Stimulated activated memory B cell treated with anti-CD40 and anti-IgM and Interleukin-4, amounts not matched to agents 10 μg/mL and 1 μg/mL and 100 μg/mL, for 72 hours (primary cell): ENCODE measurements around the gene NAIP.
A peak's percentile ranks its signal among the peaks of the same experiment; 100 is the strongest.
"Not testable (repeated sequence)": the region's sequence is repeated elsewhere in the genome, so short reads cannot be mapped to it uniquely, and the experiment has no call there.

Experiments used
- ATAC-seq: fragments of 150-1000 bp; cut with Tn5 transposase; 2 replicates; pipeline ENCODE4 v1.10.0; 2021
- H3K27ac Mint-ChIP-seq: one replicate; pipeline ENCODE4 v1.8.0; 2022; ENCODE audit warnings: mild to moderate bottlenecking, mixed read lengths
- H3K27me3 Mint-ChIP-seq: one replicate; pipeline ENCODE4 v1.8.0; 2022; ENCODE audit warnings: mixed read lengths
- H3K36me3 Mint-ChIP-seq: one replicate; pipeline ENCODE4 v1.8.0; 2022; ENCODE audit warnings: mixed read lengths
- H3K4me1 Mint-ChIP-seq: one replicate; pipeline ENCODE4 v1.8.0; 2022; ENCODE audit warnings: mixed read lengths
- H3K4me3 Mint-ChIP-seq: one replicate; pipeline ENCODE4 v1.8.0; 2022; ENCODE audit warnings: mild to moderate bottlenecking, moderate library complexity, mixed read lengths
- H3K9me3 Mint-ChIP-seq: one replicate; pipeline ENCODE4 v1.8.0; 2022; ENCODE audit warnings: mixed read lengths

Gene NAIP, protein sequence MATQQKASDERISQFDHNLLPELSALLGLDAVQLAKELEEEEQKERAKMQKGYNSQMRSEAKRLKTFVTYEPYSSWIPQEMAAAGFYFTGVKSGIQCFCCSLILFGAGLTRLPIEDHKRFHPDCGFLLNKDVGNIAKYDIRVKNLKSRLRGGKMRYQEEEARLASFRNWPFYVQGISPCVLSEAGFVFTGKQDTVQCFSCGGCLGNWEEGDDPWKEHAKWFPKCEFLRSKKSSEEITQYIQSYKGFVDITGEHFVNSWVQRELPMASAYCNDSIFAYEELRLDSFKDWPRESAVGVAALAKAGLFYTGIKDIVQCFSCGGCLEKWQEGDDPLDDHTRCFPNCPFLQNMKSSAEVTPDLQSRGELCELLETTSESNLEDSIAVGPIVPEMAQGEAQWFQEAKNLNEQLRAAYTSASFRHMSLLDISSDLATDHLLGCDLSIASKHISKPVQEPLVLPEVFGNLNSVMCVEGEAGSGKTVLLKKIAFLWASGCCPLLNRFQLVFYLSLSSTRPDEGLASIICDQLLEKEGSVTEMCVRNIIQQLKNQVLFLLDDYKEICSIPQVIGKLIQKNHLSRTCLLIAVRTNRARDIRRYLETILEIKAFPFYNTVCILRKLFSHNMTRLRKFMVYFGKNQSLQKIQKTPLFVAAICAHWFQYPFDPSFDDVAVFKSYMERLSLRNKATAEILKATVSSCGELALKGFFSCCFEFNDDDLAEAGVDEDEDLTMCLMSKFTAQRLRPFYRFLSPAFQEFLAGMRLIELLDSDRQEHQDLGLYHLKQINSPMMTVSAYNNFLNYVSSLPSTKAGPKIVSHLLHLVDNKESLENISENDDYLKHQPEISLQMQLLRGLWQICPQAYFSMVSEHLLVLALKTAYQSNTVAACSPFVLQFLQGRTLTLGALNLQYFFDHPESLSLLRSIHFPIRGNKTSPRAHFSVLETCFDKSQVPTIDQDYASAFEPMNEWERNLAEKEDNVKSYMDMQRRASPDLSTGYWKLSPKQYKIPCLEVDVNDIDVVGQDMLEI (N-terminal part only)

DNA sequence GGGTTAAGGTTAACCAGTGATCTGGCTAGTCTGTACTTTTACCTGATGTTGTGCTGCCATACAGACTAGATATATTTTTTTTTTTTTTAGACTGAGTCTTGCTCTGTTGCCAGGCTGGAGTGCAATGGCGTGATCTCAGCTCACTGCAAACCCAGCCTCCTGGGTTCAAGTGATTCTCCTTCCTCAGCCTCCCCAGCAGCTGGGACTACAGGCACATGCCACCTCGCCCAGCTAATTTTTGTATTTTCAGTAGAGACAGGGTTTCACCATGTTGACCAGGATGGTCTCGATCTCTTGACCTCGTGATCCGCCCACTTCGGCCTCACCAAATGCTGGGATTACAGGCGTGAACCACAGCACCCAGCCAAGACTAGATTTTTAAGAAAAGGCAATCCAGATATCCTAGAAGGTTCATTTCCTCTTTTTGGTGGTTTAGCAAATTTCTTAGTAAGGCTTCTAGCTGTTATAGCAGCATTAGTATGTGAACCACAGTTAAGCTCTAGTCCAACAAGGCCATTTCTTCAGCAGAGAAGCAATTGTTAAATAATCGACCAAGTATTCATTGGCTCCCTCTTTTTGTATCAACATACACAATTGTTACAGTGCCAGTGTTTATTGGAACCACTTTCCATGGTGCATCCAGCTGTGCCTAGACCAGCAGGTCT lies at the start of gene NAIP:
Gene NAIP, minus strand, starts transcription at position 51 of the 665 bp plus-strand sequence. CDS start 12,424 bp downstream, outside the sequence.
- not testable (repeated sequence) for H3K4me3 Mint-ChIP-seq, H3K36me3 Mint-ChIP-seq, H3K27me3 Mint-ChIP-seq, H3K9me3 Mint-ChIP-seq, H3K27ac Mint-ChIP-seq, H3K4me1 Mint-ChIP-seq
- ATAC-seq = peak; percentile 58

DNA sequence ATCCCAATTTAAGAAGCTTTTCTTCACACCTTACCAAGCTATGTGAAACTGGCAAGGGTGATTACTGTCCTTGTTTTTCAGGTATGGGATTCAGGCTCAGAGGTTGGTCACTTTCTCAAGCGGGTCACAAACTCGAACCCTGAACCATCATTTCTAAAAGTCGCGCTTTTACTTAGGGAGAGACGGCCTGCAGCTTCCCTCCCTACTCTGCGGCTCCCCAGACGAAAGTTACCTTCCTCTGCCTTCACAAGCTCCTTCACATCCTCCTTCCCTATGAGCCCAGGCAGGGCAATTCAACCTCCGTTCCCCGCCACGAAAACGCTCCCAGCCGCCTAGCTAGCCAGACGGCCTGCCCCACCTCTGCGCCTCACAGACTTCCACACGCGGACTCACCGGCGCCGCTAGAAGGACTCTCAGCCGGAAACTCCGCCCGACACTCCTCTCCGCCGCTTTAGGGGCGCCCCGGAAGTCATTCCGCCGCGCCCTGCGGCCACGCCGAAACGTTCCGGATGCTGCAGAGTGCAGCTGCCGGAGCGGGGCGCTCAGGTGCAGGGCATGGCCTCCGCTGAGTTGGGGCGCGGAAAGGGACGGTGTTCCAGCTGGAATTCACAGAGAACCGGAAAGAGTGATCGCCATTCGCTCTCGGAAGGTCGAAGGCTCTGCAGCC lies 42.3 kb upstream of the NAIP start, which contains the start of gene GTF2H2:
Gene GTF2H2, minus strand, starts transcription at position 415 of the 667 bp plus-strand sequence. CDS start 4,913 bp downstream, outside the sequence.
- peak; percentile 99 for ATAC-seq
- not testable (repeated sequence) for H3K27me3 Mint-ChIP-seq, H3K4me3 Mint-ChIP-seq, H3K27ac Mint-ChIP-seq, H3K36me3 Mint-ChIP-seq, H3K4me1 Mint-ChIP-seq, H3K9me3 Mint-ChIP-seq

DNA sequence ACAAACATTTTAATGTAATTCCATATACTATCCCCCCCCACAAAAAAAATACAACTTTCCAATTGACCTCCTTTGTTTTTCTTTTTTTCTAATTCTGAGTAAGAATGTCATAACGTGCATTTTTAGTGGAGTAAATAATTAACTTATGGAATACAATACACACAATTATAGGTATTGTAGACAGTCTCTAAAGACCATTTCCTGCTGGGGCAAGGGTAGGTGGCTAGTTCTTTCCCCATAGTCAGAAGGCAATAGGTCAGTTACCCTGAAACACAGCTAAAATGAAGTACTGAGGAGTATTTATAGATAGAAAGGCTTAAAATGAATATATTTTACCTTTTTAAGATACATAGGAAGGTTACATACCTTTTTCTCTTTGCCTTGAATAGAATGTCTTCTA lies 36.2 kb upstream of the NAIP start:
- H3K27ac Mint-ChIP-seq, H3K36me3 Mint-ChIP-seq, H3K27me3 Mint-ChIP-seq, ATAC-seq, H3K4me3 Mint-ChIP-seq, H3K9me3 Mint-ChIP-seq, H3K4me1 Mint-ChIP-seq: not testable (repeated sequence)

DNA sequence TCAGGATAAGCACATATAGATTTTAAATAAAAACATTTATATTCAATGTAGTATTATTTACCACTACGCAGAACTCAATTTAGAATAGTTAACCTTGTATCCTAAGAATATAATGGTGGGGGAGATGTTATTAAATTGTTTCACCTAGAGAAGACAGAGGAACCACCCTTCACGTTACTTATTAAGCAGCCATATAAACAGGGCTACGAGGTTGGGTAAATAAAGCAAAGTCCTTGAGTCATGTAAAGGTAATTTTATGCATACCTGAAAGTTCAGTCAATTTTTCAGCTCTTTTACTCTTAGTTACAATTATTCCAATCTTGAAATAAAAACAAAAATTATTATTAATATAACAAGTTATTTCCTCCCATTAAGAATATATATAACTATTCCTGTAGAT lies 34.3 kb upstream of the NAIP start:
- H3K4me1 Mint-ChIP-seq, H3K27ac Mint-ChIP-seq, H3K36me3 Mint-ChIP-seq, H3K4me3 Mint-ChIP-seq, H3K27me3 Mint-ChIP-seq, H3K9me3 Mint-ChIP-seq, ATAC-seq: not testable (repeated sequence)

DNA sequence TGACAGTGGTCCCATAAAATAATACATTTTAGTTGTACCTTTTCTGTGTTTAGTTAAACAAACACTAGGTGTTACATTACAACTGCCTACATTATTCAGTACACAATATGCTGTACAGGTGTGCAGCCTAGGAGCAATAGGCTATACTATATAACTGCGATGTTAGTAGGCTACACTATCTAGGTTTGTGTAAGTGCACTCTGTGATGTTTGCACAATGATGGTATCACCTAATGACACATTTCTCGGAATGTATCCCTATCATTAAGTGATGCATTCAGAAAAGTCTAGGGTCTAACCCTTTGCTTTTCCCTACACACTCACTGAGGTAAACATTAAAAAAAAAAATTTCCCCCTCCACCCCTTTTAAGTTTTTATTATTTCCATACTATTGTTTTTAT lies 19.7 kb upstream of the NAIP start:
- not testable (repeated sequence) for H3K9me3 Mint-ChIP-seq, H3K27me3 Mint-ChIP-seq, H3K4me3 Mint-ChIP-seq, H3K4me1 Mint-ChIP-seq, H3K27ac Mint-ChIP-seq, H3K36me3 Mint-ChIP-seq, ATAC-seq

DNA sequence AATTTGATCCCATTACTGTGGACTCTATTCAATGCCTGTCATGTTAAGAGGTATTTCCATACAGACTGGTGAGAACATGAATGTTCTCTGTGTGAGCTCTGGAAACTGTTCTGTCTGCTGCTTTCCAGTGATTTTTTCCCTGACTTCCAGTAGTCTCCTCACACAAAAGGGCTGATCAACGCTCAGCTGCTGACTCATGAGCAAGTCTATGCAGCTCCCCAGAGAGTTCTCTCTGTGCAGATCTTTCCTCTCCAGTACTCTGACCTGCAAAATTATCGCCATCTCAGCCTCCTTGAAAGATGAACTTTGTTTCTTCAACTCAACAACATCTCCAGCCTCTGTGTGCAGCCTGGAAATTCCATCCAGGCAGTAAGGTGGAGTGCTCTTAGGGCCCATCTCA lies 19.0 kb upstream of the NAIP start:
- H3K9me3 Mint-ChIP-seq, H3K4me3 Mint-ChIP-seq, ATAC-seq, H3K36me3 Mint-ChIP-seq, H3K27me3 Mint-ChIP-seq, H3K4me1 Mint-ChIP-seq, H3K27ac Mint-ChIP-seq: not testable (repeated sequence)

DNA sequence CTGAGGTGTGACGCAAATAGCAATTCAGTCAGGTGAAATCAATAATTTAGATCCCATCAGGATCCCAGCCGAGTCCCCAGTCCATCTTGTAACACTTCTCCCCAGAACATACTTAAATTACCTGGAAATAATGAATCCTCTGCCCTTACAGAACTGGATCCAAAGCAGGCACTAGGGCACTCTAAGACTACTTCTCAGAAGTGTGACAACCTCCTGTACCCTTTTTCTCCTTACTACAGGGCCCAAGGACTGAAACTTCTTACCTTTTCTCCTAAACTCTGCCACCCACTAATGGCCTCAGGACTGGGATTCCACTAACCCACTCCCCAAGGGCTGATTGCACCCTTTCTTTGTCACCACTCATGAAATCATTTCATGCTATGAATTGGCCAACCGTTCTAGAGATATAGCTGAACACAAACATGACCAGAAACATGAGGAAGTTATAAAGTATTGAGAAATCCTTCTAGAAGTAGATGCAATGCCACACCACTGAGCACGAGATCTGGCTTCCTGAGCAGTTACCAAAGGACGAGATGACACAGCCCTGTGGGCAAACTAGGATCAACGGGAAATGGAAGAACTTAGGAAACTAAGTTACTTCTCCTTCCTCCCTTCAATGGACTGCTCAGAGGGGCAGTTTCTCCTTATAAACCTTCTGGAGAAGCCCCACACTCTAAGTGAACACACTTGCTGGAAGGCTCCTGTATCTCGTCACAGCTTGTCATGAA lies 6.1 kb upstream of the NAIP start:
- not testable (repeated sequence) for H3K27ac Mint-ChIP-seq, H3K9me3 Mint-ChIP-seq, H3K36me3 Mint-ChIP-seq, H3K4me3 Mint-ChIP-seq, H3K4me1 Mint-ChIP-seq, ATAC-seq, H3K27me3 Mint-ChIP-seq

DNA sequence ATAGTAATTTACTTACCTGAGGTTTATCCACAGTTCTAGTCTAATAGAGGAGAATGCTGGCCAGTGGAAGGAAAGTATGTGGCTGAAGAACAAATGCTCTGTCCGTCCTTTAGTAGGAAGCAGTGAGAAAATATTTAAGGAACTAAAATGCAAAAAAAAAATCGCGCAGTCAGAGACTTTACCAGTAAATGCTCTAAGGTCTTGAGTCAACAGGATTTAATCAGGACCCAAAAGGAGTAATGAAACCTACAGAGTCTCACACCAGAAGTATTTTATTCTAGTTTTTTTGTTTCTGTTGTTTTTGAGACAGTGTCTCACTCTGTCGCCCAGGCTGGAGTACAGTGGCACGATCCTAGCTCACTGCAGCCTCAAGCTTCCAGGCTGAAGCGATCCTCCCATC lies 4.5 kb downstream of the NAIP start:
- not testable (repeated sequence) for H3K4me3 Mint-ChIP-seq, H3K36me3 Mint-ChIP-seq, H3K9me3 Mint-ChIP-seq, ATAC-seq, H3K27me3 Mint-ChIP-seq, H3K4me1 Mint-ChIP-seq, H3K27ac Mint-ChIP-seq

DNA sequence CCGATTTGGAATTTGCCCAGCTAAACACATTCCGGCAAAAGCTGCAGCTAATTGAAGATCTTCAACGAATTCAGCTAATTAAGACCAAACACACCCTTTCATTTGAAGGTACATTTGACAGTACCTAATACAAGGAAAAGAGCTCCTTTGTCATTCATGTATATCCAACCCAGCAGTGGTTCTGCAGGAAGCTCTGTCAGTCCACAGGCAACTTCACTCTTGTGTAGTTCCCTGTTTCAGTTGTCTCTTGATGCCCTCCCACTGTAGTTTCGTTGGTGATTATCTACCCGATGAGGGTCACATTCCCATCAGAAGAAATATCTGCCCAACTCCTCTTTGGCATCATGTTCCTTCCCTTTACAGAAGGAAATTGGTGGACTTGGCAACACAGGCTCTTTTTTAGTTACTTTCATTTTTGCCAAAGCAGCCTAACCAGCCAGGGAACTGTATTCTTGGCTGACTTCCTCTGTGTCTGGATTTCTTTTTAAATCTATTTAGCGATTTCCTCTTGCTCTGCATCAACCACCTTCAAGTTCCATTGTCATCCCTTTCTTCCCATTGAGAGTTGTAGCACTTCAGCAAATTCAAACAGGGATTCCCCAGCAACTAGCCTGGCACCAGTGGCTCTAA lies 6.6 kb downstream of the NAIP start:
- not testable (repeated sequence) for H3K36me3 Mint-ChIP-seq, ATAC-seq, H3K4me3 Mint-ChIP-seq

DNA sequence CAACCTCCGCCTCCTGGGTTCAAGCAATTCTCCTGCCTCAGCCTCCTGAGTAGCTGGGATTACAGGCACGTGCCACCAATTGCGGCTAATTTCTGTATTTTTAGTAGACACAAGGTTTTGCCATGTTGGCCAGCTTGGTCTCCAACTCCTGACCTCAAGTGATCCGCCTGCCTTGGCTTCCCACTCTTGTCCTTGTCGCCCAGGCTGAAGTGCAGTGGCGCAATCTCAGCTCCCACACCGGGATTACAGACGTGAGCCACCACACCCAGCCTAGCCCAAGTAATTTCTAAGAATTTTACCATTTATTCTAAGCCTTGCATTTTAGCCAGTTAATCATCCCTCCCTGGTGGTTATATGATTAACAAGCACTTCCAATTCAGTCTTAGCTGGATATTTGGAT lies 11.0 kb downstream of the NAIP start:
- no peaks in the 10 kb centered on the region for H3K36me3 Mint-ChIP-seq
- no peaks in the 10 kb centered on the region for H3K27me3 Mint-ChIP-seq
- H3K4me1 Mint-ChIP-seq = no peaks in the 10 kb centered on the region
- H3K9me3 Mint-ChIP-seq = no peaks in the 10 kb centered on the region
- no peak overlapping the region for H3K4me3 Mint-ChIP-seq
- H3K27ac Mint-ChIP-seq = no peak overlapping the region
- no peak for ATAC-seq

More for the DNA sequence above, 6.6 kb downstream of the NAIP start:
- not testable (repeated sequence) for H3K4me1 Mint-ChIP-seq, H3K27ac Mint-ChIP-seq, H3K27me3 Mint-ChIP-seq, H3K9me3 Mint-ChIP-seq

DNA sequence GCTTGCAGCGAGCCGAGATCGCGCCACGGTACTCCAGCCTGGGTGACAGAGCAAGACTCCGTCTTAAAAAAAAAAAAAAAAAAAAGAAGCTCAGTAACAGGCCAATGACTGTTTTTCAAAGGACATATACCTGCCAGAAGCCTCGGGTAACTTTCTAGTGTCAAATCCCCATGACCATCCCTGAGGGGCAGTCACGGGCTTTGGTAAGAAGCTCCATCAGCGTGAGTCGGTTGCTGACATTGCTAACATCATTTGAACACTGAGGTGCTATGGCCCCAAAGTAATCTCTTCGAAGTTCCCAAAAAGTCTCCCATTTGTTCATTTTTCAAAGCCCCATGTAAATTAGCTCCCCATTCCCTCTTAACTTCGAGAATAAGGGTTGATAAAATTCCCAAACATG lies 11.6 kb downstream of the NAIP start:
- Mint-ChIP-seq H3K27ac (no peak overlapping the region), H3K4me1 (no peaks in the 10 kb centered on the region), H3K36me3 (no peaks in the 10 kb centered on the region), H3K9me3 (no peaks in the 10 kb centered on the region), H3K27me3 (no peaks in the 10 kb centered on the region), H3K4me3 (no peak overlapping the region)
- no peak for ATAC-seq

DNA sequence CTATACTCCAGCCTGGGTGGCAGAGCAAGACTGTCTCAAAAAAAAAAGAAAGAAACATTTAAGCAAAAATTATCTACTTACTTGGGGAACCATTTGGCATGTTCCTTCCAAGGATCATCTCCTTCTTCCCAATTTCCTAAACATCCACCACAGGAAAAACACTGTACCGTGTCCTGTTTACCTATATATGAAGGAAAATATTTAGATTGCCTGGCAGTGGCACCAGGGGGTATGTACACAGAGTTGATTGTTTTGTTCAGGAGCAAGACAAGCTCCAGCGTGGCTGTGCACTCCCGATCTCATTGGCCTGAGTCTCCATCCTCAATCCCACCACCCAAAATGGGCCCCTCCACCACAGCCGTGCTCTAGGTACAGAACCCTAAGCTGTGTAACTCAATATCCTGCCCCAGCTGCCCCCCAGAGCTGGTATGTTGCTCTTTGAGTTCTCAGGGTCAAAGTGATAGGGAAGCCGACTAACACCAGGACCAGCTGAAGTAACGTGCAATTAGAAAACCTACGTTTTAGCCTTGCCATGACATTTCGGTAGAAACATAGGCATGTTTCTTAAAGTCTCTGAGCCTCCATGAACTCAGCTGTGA lies 13.8 kb downstream of the NAIP start:
- Mint-ChIP-seq H3K4me1 (no peaks in the 10 kb centered on the region), H3K36me3 (no peaks in the 10 kb centered on the region), H3K27ac (no peak overlapping the region), H3K9me3 (no peaks in the 10 kb centered on the region), H3K27me3 (no peaks in the 10 kb centered on the region), H3K4me3 (no peak overlapping the region)
- ATAC-seq = no peak

DNA sequence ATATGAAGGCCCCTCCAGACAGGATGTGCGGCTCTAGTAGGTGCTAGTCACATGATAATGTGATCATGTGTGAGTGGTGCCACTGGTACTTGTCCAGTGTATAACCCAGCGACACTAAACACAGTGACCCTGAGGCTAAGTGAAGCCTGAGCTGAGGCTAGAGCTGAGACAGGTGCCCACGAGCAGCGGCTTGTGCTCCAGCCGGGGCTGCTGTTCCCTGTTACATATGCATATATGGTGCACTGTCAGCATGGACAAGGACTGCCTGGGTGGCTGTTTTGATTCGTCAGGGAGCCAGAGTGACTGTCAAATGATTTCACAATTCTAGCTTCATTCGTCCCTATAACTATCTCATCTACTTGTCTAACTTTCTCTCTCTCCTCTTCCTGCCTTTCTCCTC lies 18.2 kb downstream of the NAIP start:
- H3K4me3 Mint-ChIP-seq, H3K27me3 Mint-ChIP-seq, H3K27ac Mint-ChIP-seq, ATAC-seq, H3K9me3 Mint-ChIP-seq, H3K36me3 Mint-ChIP-seq, H3K4me1 Mint-ChIP-seq: not testable (repeated sequence)

DNA sequence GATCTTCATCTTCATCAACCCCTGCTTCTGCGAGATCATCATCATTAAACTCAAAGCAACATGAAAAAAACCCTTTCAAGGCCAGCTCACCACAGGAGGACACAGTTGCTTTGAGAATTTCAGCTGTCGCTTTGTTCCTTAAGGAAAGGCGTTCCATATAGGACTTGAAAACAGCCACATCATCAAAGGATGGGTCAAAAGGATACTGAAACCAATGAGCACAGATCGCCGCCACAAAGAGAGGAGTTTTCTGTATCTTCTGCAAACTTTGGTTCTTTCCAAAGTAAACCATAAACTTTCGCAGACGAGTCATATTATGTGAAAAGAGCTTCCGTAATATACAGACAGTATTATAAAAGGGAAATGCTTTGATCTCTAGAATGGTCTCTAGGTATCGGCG lies 40.3 kb downstream of the NAIP start:
- not testable (repeated sequence) for H3K4me1 Mint-ChIP-seq, ATAC-seq, H3K9me3 Mint-ChIP-seq, H3K27me3 Mint-ChIP-seq, H3K27ac Mint-ChIP-seq, H3K4me3 Mint-ChIP-seq, H3K36me3 Mint-ChIP-seq
